ENCODE measurements around the gene RMC1.
A peak's percentile ranks its signal among the peaks of the same experiment; 100 is the strongest.

DNA sequence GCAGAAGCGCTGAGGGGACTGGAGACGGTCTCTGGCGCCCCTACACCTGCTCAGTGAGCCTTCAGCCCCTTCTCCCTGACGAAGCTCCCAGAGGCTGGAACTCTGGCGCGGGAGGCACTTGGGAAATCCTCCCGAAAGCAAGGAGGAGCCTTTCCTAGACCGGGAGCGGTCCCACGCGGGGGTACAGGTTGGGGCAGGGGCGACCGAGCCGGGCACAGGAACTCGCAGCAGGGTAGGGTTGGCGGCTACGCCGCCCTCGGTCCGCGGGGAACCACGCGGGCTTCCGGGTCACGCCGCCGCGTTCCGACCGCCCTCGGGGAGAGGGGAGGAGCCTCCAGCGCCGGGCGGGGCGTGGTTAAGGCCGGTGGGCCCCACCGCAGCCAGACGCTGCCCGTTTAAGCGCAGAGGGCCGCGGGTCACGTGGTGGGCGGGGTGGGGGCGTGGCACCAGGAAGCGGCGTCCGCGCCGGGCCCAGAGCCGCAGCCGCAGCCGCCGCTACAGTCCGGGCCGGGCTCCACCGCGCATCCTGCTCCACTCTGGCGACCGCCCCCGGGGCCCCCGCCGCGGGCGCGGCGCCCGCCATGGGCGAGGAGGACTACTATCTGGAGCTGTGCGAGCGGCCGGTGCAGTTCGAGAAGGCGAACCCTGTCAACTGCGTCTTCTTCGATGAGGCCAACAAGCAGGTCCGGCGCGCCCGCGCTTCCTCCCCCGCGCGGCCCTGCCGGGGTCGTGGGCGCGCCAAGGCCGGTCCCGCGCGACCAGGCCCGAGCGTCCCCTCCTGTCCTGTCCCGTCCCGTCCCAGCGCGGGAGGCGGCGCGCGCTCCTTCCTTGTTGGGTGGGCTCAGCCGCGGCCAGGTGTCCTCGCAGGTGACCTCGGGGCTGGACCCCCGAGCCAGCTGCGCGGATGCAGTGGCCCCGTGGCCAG, at the start of gene RMC1:
- TF ChIP-seq, protein P1, sequence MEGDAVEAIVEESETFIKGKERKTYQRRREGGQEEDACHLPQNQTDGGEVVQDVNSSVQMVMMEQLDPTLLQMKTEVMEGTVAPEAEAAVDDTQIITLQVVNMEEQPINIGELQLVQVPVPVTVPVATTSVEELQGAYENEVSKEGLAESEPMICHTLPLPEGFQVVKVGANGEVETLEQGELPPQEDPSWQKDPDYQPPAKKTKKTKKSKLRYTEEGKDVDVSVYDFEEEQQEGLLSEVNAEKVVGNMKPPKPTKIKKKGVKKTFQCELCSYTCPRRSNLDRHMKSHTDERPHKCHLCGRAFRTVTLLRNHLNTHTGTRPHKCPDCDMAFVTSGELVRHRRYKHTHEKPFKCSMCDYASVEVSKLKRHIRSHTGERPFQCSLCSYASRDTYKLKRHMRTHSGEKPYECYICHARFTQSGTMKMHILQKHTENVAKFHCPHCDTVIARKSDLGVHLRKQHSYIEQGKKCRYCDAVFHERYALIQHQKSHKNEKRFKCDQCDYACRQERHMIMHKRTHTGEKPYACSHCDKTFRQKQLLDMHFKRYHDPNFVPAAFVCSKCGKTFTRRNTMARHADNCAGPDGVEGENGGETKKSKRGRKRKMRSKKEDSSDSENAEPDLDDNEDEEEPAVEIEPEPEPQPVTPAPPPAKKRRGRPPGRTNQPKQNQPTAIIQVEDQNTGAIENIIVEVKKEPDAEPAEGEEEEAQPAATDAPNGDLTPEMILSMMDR (conservative IDR thresholded peaks at IDR 0.05 in 1 of 2, IDR thresholded peaks at IDR 0.05 in 1 of 2; ENCODE audit: extremely low read depth in 1 of 2, insufficient read depth in 1 of 2, low read depth in 1 of 2, low read length in 2 of 2), result peak in 1 of 2 donors; percentile 21
- no peak for TF ChIP-seq EZH2 (IDR thresholded peaks at IDR 0.05; ENCODE audit: borderline replicate concordance, low read length)
